MV-4-11 (cell line): ENCODE data around the gene KDM8.
A peak's percentile ranks its signal among the peaks of the same experiment; 100 is the strongest.

ENCODE experiments used
- DNase-seq: peaks from one replicate; lab custom pipeline; 2025; lab: John Stamatoyannopoulos, UW

KDM8 gene

GRCh38 chr16:27216297-27216885, 13.1 kb downstream of the KDM8 start:
- DNase-seq: no peak

GRCh38 chr16:27217256-27217655, 13.9 kb downstream of the KDM8 start:
- DNase-seq: no peak

GRCh38 chr16:27218756-27219155, 15.4 kb downstream of the KDM8 start:
- DNase-seq: no peak

GRCh38 chr16:27219161-27219560, 15.8 kb downstream of the KDM8 start:
- no peak for DNase-seq

GRCh38 chr16:27220120-27220519, 16.8 kb downstream of the KDM8 start:
- DNase-seq: no peak

GRCh38 chr16:27220527-27220926, 17.2 kb downstream of the KDM8 start:
- no peak for DNase-seq

DNA sequence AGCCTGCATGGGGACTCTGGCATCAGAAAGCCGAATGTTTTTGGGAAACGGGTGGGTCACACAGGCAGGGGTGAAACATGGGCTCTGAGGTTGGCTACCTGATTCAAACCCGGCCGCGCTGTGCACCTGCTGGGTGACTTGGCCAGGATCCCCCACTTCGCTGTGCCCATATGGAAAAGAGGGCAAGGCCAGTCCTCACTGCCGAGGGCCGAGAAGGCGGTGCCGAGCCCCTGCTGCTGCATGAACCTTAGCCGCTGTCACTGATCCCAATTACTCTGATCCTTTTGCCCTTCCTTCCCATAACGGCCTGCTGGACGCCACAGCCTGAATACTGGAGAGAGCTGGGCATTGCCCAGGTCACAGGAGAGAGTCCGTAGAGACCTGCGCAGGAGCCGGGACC, 17.7 kb downstream of the KDM8 start:
- DNase-seq: no peak

- no peak for DNase-seq
Measured at GRCh38 chr16:27221576-27222248, 18.4 kb downstream of the KDM8 start.

- no peak for DNase-seq
Measured at GRCh38 chr16:27222249-27223225, 19.2 kb downstream of the KDM8 start.

GRCh38 chr16:27223226-27223610, 19.9 kb downstream of the KDM8 start:
- no peak for DNase-seq

DNA sequence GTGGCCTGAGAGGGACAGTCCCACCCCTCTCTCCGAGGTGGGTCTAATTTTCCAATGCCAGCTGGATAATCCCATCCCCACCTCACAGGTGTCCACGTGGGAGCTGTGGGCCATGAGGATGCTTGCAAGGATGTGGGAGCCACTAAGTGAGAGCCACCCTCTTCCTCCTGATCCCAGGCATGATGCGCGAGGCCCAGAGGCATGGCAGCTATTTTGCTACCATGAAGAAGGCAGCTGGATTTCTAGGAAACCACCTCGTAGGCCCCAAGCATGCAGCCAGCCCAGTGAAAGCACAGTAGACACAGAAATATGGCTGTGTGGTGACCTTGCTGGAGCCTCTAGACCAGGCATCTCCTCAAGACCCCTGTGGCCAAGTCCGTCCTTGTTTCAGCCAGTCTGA, 20.4 kb downstream of the KDM8 start:
- DNase-seq: no peak

DNA sequence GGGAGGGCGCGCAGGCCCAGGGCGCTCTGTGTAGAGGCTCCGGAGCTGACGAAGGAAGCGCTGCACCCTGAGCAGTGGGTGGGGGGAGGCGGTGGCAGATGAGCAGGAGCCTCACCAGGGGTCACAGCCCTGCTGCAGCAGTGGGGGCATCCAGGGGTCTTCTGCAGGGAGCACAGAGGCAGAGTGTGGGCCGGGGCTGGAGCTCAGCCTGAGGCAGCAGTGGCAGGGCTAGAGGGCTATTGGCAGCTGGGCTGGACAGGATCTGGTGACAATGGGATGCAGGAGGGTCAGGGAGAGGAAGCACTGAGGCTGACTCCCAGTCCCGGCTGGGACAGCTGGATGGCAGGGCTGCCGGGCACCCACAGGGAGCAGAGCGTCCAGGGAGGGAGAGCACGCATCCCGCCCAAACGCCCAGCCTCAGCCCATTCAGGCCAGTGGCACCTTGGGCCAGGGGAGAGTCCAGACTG, 21.0 kb downstream of the KDM8 start:
- DNase-seq: no peak

DNA sequence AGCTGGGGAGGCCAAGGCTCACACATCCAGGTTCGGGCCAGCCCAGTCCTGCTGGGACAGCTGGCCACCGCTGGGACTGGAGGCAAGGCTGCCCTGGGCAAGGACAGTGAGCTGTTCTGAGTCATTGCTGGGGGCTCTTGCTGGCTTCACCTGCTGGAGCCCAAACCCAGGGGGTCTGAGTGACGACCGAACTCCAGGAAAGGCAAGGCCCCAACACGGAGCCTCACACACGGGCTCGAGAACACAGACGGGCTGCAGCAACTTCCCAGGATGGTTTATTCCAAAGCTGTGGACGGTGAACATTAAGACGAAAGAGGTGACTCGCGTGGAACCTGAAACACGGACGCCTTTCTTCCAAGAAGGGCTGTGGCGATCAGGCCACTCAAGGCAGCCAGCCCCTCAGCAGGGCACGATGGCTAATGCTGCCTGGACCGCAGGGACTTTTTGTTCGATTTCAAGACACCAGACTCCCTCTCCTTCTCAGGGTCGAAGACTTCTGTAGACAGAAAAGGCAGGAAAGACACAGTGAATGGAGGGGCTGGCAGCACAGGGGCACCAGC, 21.5 kb downstream of the KDM8 start:
- no peak for DNase-seq

DNA sequence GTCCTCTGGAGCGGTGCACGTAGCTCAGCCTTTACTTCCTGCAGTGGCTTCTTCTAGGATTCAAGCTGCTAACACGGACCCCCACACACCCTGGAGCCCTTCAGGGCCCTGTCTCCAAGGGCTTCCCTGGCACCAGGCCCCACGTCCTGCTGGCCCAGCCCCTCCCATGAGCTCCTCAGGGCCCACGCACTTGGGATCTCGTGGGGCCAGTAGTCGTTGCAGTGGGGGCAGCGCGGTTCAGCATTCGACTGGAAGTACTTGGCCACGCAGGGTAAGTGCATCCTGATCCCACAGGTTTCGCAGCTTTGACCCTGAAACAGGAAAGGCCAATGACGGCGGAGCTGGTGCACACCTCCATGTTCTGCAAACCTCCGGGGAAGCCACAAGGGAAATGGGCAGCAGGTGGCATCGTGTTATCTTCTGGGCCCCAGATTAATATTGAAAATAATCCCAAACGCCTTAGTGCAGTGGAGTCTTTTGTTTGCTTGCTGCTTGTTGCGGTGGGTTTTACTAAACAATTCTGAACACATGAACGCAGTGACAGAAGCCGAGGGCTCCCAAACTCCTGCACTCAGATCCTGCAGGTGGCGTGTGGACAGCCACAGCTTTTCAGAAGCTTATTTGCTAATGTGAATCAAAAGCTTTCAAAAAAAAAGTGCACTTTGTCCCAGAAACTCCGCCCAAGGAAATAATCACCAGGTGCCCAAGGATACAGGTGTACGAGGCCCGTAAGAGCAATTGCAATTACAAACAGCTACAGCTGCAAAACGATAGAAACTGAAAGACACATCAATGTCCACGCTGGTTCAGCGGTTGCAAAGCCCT, 22.4 kb downstream of the KDM8 start:
- no peak for DNase-seq

- no peak for DNase-seq
Measured at GRCh38 chr16:27226476-27226875, 23.1 kb downstream of the KDM8 start.

GRCh38 chr16:27226976-27227705, 23.8 kb downstream of the KDM8 start:
- no peak for DNase-seq

- no peak for DNase-seq
Measured at GRCh38 chr16:27228045-27228444, 24.7 kb downstream of the KDM8 start.

DNA sequence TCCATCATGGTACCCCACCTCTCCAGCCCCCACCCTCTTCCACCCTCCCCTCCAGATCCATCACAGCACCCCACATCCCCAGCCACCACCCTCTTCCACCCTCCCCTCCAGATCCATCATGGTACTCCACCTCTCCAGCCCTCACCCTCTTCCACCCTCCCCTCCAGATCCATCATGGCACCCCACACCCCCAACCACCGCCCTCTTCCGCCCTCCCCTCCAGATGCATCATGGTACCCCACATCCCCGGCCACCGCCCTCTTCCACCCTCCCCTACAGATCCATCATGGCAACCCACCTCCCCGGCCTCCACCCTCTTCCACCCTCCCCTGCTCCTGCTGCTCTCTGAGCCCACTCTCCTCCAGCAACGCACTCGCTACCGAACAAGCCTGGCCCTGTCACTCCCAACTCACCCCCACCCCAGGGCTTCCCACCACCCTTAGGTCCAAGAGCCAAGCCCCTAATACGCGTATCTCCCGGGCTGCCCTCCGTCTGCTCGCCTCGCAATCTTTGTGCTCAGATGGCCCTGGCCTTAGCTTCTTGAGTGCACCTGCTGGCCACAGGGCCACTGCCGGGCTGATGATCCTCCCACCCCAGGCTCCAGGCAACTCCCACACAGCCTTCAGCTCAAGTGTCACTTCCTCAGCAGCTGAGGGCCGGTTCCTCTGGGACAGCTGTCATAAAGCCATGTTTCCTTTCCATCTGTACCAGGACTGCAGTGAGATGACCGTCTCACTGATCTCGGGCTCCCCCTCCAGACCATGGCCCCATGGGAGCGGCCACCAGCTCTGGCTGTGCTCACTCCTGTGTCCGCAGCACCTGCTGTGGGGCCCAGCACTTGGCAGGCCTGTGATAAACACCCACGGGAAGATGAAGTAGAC, 25.5 kb downstream of the KDM8 start:
- peak; percentile 90 for DNase-seq

DNA sequence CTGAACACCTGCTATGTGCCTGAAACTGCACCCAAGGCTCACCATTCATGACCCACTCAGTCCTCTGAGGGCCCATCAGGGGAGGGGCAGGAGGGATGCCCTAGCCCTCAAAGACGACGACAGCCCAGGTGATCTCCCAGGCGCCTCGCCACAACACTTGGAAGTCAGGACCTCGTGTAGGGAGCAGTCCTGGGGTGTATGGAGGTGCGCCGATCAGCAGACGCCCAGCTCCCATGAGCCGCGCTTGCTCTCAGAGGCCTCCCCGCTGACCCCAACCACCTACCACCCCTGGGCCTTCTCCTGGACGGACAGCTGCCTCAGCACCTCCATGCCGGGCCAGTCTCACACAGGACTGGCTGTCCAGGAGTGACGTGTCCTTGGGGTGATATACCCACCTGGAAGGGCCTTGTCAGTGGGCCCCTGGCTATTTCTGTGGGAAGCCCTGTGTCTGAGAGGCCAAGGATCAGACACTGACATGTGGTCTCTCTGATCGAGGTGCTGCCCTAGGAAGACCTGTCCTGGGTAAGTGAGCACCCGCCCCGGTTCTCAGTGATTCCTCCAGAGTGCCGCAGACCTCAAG, 26.7 kb downstream of the KDM8 start:
- DNase-seq: no peak
